ENCODE results near the gene ADAM15. TPM values are rescaled to one million over a fixed set of nuclear protein-coding genes. Genes with fewer than 3 reads are reported as not detected.

Gene ADAM15
- polyA plus RNA-seq, 2 of the 4 experiments (the other 2 are of a cell fraction), result 25.6 to 33.0 TPM

GRCh38 chr1:155014709-155015508 is 36.2 kb upstream of the ADAM15 start:
- 91% methylated on average over 20 of the region's 31 CpGs for WGBS (ENCODE audit: missing lambda C conversion rate)
- Histone ChIP-seq H3K4me3 (no peak overlapping the region), H3K4me1 (peaks cover 86% of the 10 kb centered on the region), H3K4me2 (no peak overlapping the region), H3K27ac (peak overlapping the region; percentile 96 to 99; a peak in 3 of 6 replicates), H3K9me3 (no peaks in the 10 kb centered on the region)
- DNase-seq (ENCODE audit: low read depth in 1 of 2, low spot score in 1 of 2) (no peak), ATAC-seq (no peak), FAIRE-seq (no peak)
- CTCF ChIA-PET, result interaction anchor here (1.6 kb wide), 1 partner anchor 108 kb away, joined by 5 read pairs; no protein-coding TSS in a partner anchor
- TF ChIP-seq HOXB5 (CRISPR knock-in tag; IDR thresholded peaks at IDR 0.05) (no peak), ZC3H11A (IDR thresholded peaks at IDR 0.05) (no peak), NFE2L2 (conservative IDR thresholded peaks at IDR 0.05; ENCODE audit: low read length) (no peak), JUNB (IDR thresholded peaks at IDR 0.05) (no peak), POLR2A (IDR thresholded peaks at IDR 0.05; ENCODE audit: low read length) (no peak), TFCP2L1 (CRISPR knock-in tag; IDR thresholded peaks at IDR 0.05) (no peak), USF2 (IDR thresholded peaks at IDR 0.05) (no peak), HEYL (CRISPR knock-in tag; IDR thresholded peaks at IDR 0.05) (no peak), CHD4 (IDR thresholded peaks at IDR 0.05; ENCODE audit: borderline replicate concordance) (no peak), ESRRA (IDR thresholded peaks at IDR 0.05; ENCODE audit: borderline replicate concordance, low read length) (no peak), HOXB13 (CRISPR knock-in tag; IDR thresholded peaks at IDR 0.05; ENCODE audit: low read depth) (no peak), GATA3 (IDR thresholded peaks at IDR 0.05; ENCODE audit: borderline replicate concordance) (no peak), EP300 (IDR thresholded peaks at IDR 0.05) (no peak), PBX3 (IDR thresholded peaks at IDR 0.05) (no peak), SMC3 (IDR thresholded peaks at IDR 0.05) (no peak), RARB (CRISPR knock-in tag; IDR thresholded peaks at IDR 0.05) (no peak), RFX5 (IDR thresholded peaks at IDR 0.05) (no peak), FOSB (CRISPR knock-in tag; IDR thresholded peaks at IDR 0.05) (no peak)
- POLR2A ChIA-PET, result interaction anchor here (0.9 to 2.8 kb wide), 3 partner anchors 11 to 78 kb away, joined by 3 to 14 read pairs (median 5); partner anchors contain the start of gene PMVK

- H3K4me1 ChIP-seq, result peaks cover 79% of the 10 kb centered on the region
- H3K4me3 ChIP-seq, result no peak overlapping the region
- ATAC-seq (no peak), DNase-seq (ENCODE audit: low read depth in 1 of 2, low spot score in 1 of 2) (no peak), FAIRE-seq (no peak)
- no peak overlapping the region; the same call in 2 of the 3 replicates for H3K4me2 ChIP-seq
- H3K27ac ChIP-seq, result peak overlapping the region; percentile 96 to 99; a peak in 5 of 6 replicates
- TF ChIP-seq CTCF (IDR thresholded peaks at IDR 0.05), result no peak
- no peak for TF ChIP-seq NFE2L2 (conservative IDR thresholded peaks at IDR 0.05; ENCODE audit: low read length)
- TF ChIP-seq ZNF302 (CRISPR knock-in tag; IDR thresholded peaks at IDR 0.05), result no peak
- H3K9me3 ChIP-seq, result no peaks in the 10 kb centered on the region
- ChIA-PET CTCF (interaction anchor here (1.6 to 2.2 kb wide), 3 partner anchors 76 to 152 kb away, joined by 4 to 8 read pairs (median 5); no protein-coding TSS in a partner anchor), POLR2A (interaction anchor here (0.6 to 2.8 kb wide), 5 partner anchors 9 to 79 kb away, joined by 3 to 23 read pairs (median 5); partner anchors contain the start of genes CKS1B and PMVK)
- 86% methylated on average over 8 of the region's 16 CpGs for WGBS (ENCODE audit: missing lambda C conversion rate)
Observed at GRCh38 chr1:155015527-155016230, 35.4 kb upstream of the ADAM15 start.

All from A549 (cell line).